Prostate gland (tissue), 2 donors: ENCODE measurements around the gene PSPH.
"Not testable (repeated sequence)": the region's sequence is repeated elsewhere in the genome, so short reads cannot be mapped to it uniquely, and the experiment has no call there.

Experiments
- POLR2A ChIP-seq: fragments of 450-650 bp; IDR thresholded peaks from one replicate; pipeline ENCODE4 v1.6.1; 2016; ENCODE audit warnings: antibody characterized with exemption, mild to moderate bottlenecking
- POLR2AphosphoS5 ChIP-seq: sonication (generic); formaldehyde crosslinking; IDR thresholded peaks from one replicate; pipeline ENCODE4 v1.6.1; 2017; ENCODE audit warnings: antibody characterized with exemption
- TF ChIP-seq, protein P1 (sequence below), 4 experiments: fragments of 200-600 bp in 2 of 4; fragments of 450-650 bp in 2 of 4; sonication (generic) in 2 of 4; IDR thresholded peaks; 1 replicate in 3 of 4; 2 replicates in 1 of 4; pipeline ENCODE4 v1.5.1; 2016 to 2019; ENCODE audit warnings: antibody characterized with exemption in 4 of 4, mild to moderate bottlenecking in 2 of 4, moderate library complexity in 2 of 4

DNA sequence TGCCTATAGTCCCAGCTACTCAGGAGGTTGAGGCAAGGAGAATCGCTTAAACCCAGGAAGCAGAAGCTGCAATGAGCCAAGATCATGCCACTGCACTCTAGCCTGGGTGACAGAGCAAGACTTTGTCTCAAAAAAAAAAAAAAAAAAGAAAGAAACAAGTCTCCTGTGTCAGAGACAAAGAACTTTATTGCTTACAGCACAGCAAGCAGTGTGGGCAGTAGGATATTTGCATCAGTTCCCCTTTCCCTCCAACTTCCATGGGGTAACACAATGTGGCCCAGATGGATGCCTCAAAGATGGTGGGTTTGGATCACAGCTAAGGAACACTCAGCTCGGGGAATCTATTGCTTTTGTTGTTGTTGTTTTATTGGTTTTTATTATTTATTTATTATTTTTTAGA is 5.5 kb downstream of the PSPH start:
- TF ChIP-seq, protein P1, sequence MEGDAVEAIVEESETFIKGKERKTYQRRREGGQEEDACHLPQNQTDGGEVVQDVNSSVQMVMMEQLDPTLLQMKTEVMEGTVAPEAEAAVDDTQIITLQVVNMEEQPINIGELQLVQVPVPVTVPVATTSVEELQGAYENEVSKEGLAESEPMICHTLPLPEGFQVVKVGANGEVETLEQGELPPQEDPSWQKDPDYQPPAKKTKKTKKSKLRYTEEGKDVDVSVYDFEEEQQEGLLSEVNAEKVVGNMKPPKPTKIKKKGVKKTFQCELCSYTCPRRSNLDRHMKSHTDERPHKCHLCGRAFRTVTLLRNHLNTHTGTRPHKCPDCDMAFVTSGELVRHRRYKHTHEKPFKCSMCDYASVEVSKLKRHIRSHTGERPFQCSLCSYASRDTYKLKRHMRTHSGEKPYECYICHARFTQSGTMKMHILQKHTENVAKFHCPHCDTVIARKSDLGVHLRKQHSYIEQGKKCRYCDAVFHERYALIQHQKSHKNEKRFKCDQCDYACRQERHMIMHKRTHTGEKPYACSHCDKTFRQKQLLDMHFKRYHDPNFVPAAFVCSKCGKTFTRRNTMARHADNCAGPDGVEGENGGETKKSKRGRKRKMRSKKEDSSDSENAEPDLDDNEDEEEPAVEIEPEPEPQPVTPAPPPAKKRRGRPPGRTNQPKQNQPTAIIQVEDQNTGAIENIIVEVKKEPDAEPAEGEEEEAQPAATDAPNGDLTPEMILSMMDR (IDR thresholded peaks at IDR 0.05): not testable (repeated sequence)
- TF ChIP-seq POLR2AphosphoS5, POLR2A: not testable (repeated sequence)
